GM12801 (cell line): ENCODE data around the gene GSTA4.

Experiments
- CTCF ChIP-seq: IDR thresholded peaks from one replicate; pipeline ENCODE4 v1.5.1; 2011; ENCODE audit warnings: control low read depth; ENCODE audit not compliant: insufficient read length; ENCODE audit errors: extremely low read depth

The GSTA4 gene

DNA sequence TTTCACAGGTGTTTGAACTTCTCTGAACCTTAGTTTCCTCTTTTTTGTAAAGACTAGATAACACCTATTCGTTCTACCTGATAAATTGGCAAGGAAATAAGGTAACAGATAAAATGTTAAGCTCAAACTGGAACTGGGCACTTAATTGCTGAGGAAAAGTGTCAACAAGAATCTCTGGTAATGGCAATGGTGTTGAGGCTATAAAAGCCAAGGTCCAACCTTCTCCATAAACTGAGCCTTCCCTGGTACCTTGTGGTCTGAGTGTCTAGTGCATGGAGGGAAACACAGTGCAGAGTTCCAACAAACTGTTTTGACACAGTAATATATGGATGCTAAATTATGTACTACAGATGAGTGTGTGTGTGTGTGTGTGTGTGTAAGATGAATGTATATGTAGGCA lies 33.4 kb upstream of the GSTA4 start:
- TF ChIP-seq CTCF, result no peak

- TF ChIP-seq CTCF, result no peak
Observed at GRCh38 chr6:53027131-53027718, 32.1 kb upstream of the GSTA4 start.

- TF ChIP-seq CTCF, result no peak
Observed at GRCh38 chr6:53026526-53026925, 31.4 kb upstream of the GSTA4 start.

DNA sequence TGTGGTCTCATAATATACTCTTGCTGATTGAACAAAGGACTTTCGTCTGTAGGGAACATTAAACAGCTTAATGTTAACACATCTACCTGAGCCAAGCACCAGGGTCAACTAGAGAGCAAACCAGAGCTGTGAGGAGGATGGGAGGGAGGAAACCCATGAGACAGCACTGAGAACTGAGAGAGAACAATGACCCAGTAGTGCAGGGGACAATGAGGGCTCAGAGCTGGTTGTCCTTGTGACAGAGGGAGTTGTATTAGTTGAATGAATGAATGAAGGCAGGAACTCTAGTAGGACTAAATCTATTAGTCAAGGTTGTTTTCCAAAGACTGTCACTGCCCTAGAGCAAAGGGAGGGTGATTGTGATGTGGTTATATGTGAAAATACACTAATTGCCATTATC lies 28.2 kb upstream of the GSTA4 start:
- TF ChIP-seq CTCF, result no peak

DNA sequence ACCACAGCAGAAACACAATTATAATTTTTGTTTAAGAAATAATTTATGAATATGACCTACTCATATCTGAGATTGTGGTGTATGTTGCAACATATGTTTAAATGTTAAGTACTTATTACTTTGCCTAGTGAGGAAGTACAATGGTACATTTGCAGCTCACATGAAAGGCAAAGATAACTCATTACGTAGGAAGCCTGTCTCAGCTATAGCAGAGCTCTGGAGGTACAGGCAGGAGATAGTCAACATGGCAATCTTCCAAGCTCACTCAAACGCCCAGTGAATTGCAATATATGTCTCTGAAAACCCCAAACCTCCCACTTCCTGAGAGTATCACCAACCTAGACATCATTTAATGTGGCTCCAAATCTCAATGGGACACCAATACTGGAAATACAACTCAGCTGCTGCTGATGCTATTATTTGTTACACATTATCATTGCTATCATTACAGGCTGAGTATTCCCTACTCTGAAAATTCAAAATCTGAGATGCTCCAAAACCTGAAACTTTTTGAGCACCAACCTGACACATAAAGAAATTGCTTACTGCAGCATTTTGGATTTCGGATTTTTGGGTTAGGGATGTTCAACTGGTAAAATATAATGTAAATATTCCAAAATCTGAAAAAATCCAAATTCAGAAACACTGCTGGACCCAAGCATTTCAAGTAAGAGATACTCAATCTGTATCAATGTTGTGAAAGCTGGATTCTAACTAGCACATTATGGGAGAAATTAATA lies 25.1 kb upstream of the GSTA4 start:
- no peak for TF ChIP-seq CTCF

DNA sequence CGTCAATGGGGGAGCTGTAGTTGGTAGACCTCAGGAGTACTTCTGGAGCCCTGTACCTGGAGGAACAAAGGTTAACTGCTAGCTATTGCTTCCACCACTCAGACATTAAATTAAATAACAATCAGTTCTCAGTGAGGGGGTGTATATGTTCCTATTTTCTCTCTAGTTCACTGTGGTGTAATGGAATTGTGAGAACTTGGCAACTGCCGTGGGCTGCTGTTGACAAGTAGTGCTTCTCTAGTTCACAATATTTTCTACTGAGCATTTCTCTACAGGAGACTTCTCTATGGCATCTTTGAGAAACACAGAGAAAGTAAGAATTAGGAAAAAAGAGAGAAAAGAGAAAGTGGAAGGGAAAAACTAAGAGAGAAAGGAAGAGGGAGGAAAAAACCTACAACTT lies 23.4 kb upstream of the GSTA4 start:
- TF ChIP-seq CTCF, result no peak

DNA sequence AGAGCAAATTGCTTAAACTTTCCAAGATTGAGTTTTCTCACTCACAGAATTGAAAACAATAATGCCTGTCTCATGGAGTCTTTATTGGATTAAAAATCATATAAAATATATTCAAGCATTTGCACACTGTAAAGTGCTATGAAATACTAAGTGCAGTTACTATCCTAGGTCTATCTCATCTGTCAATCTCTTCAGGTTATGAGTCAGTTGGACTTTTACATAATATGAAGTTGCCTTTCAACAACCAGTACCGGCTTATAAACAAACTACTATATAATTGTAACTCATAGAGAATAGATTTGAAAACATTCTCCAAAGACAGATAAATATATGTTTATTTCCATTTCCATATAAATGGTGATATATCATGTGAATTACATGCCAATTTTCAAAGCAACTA lies 20.4 kb upstream of the GSTA4 start:
- no peak for TF ChIP-seq CTCF
